ENCODE data around the gene CNTNAP2. TPM values are rescaled to one million over a fixed set of nuclear protein-coding genes. Genes with fewer than 3 reads are reported as not detected.

Gene CNTNAP2
- total RNA-seq, 2 experiments from 2014 or later: not detected

DNA sequence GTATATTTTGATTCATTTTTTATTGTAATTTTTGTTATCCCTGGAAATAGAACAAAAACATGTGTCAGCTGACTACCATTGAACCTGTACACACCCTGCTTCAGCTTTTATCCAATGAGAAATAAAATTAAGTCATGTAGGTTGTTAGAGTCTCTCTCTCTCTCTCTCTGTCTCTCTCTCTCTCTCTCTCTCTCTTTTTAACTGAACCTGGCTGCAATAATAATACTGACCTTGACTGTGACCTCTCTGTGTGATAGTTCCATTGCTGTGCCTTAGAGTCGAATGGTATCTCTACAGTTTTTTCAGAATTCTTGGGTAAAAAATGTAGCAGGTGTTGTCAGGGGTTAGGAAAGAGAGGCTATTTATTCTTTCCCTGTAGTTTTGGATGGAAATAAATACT, 637.8 kb downstream of the CNTNAP2 start:
- H3K9me3 Mint-ChIP-seq: peaks cover 20% of the 10 kb centered on the region
- TF ChIP-seq, protein P1, sequence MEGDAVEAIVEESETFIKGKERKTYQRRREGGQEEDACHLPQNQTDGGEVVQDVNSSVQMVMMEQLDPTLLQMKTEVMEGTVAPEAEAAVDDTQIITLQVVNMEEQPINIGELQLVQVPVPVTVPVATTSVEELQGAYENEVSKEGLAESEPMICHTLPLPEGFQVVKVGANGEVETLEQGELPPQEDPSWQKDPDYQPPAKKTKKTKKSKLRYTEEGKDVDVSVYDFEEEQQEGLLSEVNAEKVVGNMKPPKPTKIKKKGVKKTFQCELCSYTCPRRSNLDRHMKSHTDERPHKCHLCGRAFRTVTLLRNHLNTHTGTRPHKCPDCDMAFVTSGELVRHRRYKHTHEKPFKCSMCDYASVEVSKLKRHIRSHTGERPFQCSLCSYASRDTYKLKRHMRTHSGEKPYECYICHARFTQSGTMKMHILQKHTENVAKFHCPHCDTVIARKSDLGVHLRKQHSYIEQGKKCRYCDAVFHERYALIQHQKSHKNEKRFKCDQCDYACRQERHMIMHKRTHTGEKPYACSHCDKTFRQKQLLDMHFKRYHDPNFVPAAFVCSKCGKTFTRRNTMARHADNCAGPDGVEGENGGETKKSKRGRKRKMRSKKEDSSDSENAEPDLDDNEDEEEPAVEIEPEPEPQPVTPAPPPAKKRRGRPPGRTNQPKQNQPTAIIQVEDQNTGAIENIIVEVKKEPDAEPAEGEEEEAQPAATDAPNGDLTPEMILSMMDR (IDR thresholded peaks at IDR 0.05): no peak
- no peak overlapping the region for H3K4me3 Mint-ChIP-seq

DNA sequence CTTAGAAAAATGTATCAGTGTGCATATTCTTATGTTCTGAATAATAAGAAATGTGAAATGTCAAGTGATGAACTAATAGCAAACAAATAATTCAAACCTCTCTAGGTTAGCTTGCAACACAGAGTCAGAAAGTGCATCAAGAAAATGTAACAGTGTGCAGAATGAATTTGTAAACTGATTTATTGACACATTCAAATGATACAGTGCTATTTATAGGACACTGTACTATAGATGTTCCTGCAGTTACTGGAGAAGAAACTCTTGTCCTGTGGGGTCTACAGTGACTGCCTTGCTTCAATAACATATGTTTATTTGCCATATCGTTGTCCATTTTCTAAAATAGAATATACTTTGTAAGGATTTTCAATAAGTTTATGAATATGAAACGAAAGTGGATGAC, 639.0 kb downstream of the CNTNAP2 start:
- intact Hi-C loops (cut with DNase I, micrococcal nuclease): no loop called here
- ChIA-PET POLR2A (no interaction called here), CTCF (no interaction called here)
- TF ChIP-seq, protein P1 (IDR thresholded peaks at IDR 0.05): no peak
- H3K4me3 Mint-ChIP-seq: no peak overlapping the region
- no peak overlapping the region for H3K27ac Mint-ChIP-seq
- H3K36me3 ChIP-seq (ENCODE audit: insufficient read depth, low read length): no peaks in the 10 kb centered on the region
- H3K9me3 Mint-ChIP-seq: peaks cover 17% of the 10 kb centered on the region
- ATAC-seq (ENCODE audit: poor library complexity): no peak
- no peak for DNase-seq
- H3K27me3 ChIP-seq (ENCODE audit: control insufficient read depth in 1 of 2, insufficient read depth in 2 of 2, low read length in 2 of 2): no peaks in the 10 kb centered on the region
- H3K9me3 ChIP-seq (ENCODE audit: control insufficient read depth in 1 of 2, insufficient read depth in 1 of 2, low read length in 2 of 2): no peaks in the 10 kb centered on the region
- no peaks in the 10 kb centered on the region for H3K27me3 Mint-ChIP-seq
- H3K4me1 ChIP-seq (ENCODE audit: insufficient read depth, low read length): no peaks in the 10 kb centered on the region
- H3K4me3 ChIP-seq (ENCODE audit: low read length): no peak overlapping the region
- H3K27ac ChIP-seq (ENCODE audit: low read depth in 1 of 2, low read length in 2 of 2): no peak overlapping the region
- no peaks in the 10 kb centered on the region for H3K36me3 Mint-ChIP-seq (ENCODE audit: low read depth)
- H3K4me1 Mint-ChIP-seq (ENCODE audit: low read depth): no peaks in the 10 kb centered on the region

More for the DNA sequence above, 637.8 kb downstream of the CNTNAP2 start:
- POLR2A ChIA-PET: no interaction called here
- Mint-ChIP-seq H3K36me3 (ENCODE audit: low read depth) (no peaks in the 10 kb centered on the region), H3K27me3 (no peaks in the 10 kb centered on the region), H3K4me1 (ENCODE audit: low read depth) (no peaks in the 10 kb centered on the region), H3K27ac (no peak overlapping the region)
- Histone ChIP-seq H3K27me3 (ENCODE audit: control insufficient read depth in 1 of 2, insufficient read depth in 2 of 2, low read length in 2 of 2) (no peaks in the 10 kb centered on the region), H3K9me3 (ENCODE audit: control insufficient read depth in 1 of 2, insufficient read depth in 1 of 2, low read length in 2 of 2) (no peaks in the 10 kb centered on the region), H3K4me3 (ENCODE audit: low read length) (no peak overlapping the region), H3K4me1 (ENCODE audit: insufficient read depth, low read length) (no peaks in the 10 kb centered on the region), H3K27ac (ENCODE audit: low read depth in 1 of 2, low read length in 2 of 2) (no peak overlapping the region), H3K36me3 (ENCODE audit: insufficient read depth, low read length) (no peaks in the 10 kb centered on the region)
- no peak for DNase-seq
- CTCF ChIA-PET: no interaction called here
- no peak for ATAC-seq (ENCODE audit: poor library complexity)
- intact Hi-C loops (cut with DNase I, micrococcal nuclease): no loop called here

DNA sequence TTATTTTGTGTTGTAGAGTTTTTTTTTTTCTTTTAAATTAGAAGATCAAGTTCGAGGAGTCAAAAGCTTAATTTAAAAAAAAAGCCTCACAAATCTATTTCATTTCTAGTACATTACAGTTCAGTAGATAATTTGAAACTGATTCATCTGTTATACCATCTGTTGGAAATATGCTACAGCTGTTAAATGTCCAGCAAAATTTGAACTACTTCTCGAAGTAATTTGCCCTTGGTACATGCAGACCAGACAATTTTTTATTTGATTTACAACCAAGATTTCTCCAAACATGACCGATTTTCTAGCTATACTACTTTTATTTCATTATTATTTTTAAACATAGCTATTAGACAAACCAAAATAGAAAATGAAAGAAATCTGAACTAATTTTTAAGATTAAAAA, 647.9 kb downstream of the CNTNAP2 start:
- ChIA-PET POLR2A (no interaction called here), CTCF (no interaction called here)
- no peaks in the 10 kb centered on the region for H3K36me3 Mint-ChIP-seq (ENCODE audit: low read depth)
- H3K4me3 ChIP-seq (ENCODE audit: low read length): no peak overlapping the region
- peaks cover 5% of the 10 kb centered on the region for H3K9me3 Mint-ChIP-seq
- intact Hi-C loops (cut with DNase I, micrococcal nuclease): no loop called here
- no peaks in the 10 kb centered on the region for H3K4me1 Mint-ChIP-seq (ENCODE audit: low read depth)
- H3K27me3 ChIP-seq (ENCODE audit: control insufficient read depth in 1 of 2, insufficient read depth in 2 of 2, low read length in 2 of 2): no peaks in the 10 kb centered on the region
- no peak for ATAC-seq (ENCODE audit: poor library complexity)
- no peak overlapping the region for H3K27ac Mint-ChIP-seq
- no peaks in the 10 kb centered on the region for H3K36me3 ChIP-seq (ENCODE audit: insufficient read depth, low read length)
- H3K27ac ChIP-seq (ENCODE audit: low read depth in 1 of 2, low read length in 2 of 2): no peak overlapping the region
- H3K4me3 Mint-ChIP-seq: no peak overlapping the region
- TF ChIP-seq, protein P1 (IDR thresholded peaks at IDR 0.05): no peak
- H3K27me3 Mint-ChIP-seq: no peaks in the 10 kb centered on the region
- no peak for DNase-seq
- no peaks in the 10 kb centered on the region for H3K4me1 ChIP-seq (ENCODE audit: insufficient read depth, low read length)
- no peaks in the 10 kb centered on the region for H3K9me3 ChIP-seq (ENCODE audit: control insufficient read depth in 1 of 2, insufficient read depth in 1 of 2, low read length in 2 of 2)

All from CD4-positive, alpha-beta T cell (primary cell).